Left cardiac atrium (tissue), 4 donors: Measurements from ENCODE around the gene IL1RL1. TPM values are rescaled to one million over a fixed set of nuclear protein-coding genes. Genes with fewer than 3 reads are reported as not detected.

Experiments used
- ATAC-seq, 2 donors: fragments of 200-7000 bp; cut with Tn5 transposase; one replicate each; pipeline ENCODE4 v1.9.1; 2020; ENCODE audit warnings: mild to moderate bottlenecking in 2 of 2, moderate library complexity in 2 of 2
- DNase-seq: peaks from one replicate; pipeline ENCODE4 v3.0.0-alpha.2; 2020
- intact Hi-C, 2 donors: fragments of 100-400 bp; cut with DNase I; formaldehyde crosslinking; loops; one replicate each; pipeline versions ENCODE4 v1.14.1 to v1.15.1; 2022 to 2023
- total RNA-seq, 2 donors: library from RNA; stranded (reverse); fragmentation: NEBNext Ultra II Directional; extraction: Animal tissue kit (Norgen Biotek cat#: 25700); gene quantifications; one replicate each; pipeline ENCODE4 v1.2.1, GENCODE V29; 2021
- donor health status: DM: no; HTN: yes; CAD: no.
- donor health status: DM: no; HTN: yes; CAD: no; lungs with severe emphysema.
- donor health status: DM: yes; HTN: yes; CAD: no.
- donor health status: Dilated cardiomyopathy.

The IL1RL1 gene
- total RNA-seq, 2 donors from 2014 or later = 1.8 to 54.0 TPM

DNA sequence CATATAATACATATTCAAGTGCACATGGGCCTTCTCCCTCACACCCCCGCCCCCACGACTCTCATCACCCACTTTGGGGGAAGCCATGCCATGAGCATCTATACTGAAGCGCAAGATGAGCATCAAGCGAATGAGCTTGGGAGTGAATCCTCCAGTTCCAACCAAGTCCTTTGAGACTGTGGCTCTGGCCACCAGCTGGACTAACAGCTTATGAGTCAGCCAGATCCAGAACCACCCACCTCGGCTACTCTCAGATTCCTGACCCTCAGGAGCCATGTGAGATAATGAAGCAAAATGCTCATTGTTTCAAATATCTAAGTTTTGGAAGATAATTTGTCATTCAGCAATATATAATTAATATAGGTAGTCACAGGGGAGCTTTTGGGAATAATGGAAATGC lies 22.2 kb upstream of the IL1RL1 start:
- intact Hi-C loops = no loop called here
- DNase-seq = no peak
- ATAC-seq = no peak

DNA sequence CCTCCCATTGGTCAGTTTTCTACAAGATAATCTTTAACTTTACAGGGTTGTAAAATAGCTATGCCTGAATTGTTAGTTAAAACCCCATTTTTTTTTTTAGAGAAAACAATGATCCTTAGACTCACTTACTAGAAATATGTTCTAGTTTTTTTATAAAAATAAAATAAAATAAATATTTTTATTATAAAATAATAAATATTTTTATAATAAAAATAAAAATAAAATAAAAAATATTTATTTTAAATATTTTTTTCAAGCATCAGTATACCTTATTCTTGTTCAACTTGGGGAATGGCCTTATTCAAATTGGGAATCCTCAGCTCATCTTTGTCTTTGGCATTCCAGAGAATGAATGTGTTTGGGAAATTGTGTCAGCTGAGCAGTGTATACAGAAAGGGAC lies 20.8 kb upstream of the IL1RL1 start:
- intact Hi-C loops = no loop called here
- ATAC-seq (no peak), DNase-seq (no peak)

DNA sequence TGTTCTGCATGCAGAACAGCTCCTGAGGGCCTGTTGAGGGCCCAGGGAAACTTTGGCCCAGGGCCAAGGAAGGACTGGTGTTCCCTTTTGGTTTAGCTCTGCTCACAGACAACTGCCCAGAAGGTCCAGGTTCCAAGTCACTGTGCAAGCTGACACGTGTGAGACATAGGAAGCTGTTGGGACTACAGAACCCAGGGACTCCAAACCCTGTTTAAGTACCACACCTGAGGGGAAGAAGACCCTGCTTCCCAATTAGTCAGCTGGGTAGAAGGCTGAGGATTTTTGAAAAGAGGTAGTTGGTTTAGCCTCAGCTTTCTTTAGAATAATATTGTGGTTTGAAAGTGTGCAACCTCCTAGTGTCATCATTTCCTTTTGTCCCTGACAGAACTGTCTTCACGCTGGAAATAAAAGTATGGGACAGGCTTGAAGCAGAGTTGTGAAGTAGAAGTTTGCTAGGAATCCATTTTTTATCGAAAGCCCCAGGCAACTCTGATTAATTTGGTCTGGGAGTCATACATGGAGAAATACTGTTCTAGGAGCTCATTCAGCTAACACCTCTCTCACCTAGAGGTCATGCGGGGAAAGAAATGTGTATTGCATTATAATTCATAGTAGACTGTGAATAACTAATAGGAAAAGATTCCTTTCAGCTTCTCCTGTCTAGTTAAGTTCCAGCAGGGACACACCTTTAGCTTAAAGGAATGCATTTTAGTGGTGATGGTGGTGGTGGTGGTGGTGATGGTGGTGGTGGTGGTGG lies 19.9 kb upstream of the IL1RL1 start:
- DNase-seq (peak; percentile 40), ATAC-seq (no peak)
- intact Hi-C loops = no loop called here

DNA sequence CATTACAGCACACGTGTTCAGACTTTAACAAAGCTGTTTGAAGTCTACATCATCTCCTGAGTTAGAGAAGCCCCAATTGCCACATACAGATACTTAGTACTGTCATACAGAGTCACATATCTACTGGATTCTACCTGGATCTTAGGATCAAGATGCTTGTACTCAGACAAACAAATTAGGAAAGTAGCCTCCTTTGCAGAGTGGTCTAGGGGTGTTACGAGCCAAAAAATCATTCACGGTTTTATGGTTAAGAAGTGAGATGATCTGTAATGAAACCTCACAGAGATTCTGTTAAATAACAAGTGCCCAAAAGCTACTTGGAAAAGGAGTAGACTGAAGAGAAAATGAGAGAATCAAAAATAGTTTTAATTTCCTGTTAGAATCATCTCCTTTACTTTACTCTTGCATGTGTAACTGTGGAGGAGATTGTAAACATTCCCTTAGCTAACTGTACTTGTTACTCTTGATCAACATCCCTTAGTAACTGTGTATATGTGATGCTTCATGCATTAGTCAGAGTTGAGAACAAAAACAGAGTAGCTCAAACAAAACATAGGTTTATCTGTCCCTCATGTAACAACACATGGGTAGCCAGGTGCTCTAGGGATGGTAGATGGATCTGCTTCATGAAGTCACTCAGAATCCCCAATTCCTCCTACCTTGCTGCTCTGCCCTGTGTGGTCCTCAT lies 16.4 kb upstream of the IL1RL1 start:
- intact Hi-C loops = no loop called here
- no peak for ATAC-seq
- DNase-seq = no peak

DNA sequence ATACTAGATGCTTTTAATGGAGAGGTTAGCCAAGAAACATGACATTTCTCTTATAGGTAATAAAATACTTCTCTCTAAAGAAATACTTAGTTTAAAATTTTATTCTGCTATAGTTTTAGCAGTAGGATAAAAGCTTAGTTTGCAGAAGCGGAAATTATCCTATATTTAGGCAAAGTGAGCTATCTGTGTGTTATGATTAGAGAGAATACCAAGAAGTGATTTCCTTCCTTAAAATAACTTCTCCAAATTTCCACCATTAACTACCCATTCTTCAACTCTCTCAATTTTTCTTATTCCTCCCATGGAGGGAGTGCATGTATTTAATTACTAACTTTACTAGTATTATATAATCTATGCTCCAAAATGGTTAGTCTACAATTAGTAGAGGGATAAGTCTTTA lies 15.8 kb upstream of the IL1RL1 start:
- DNase-seq = no peak
- no peak for ATAC-seq
- intact Hi-C loops = no loop called here

DNA sequence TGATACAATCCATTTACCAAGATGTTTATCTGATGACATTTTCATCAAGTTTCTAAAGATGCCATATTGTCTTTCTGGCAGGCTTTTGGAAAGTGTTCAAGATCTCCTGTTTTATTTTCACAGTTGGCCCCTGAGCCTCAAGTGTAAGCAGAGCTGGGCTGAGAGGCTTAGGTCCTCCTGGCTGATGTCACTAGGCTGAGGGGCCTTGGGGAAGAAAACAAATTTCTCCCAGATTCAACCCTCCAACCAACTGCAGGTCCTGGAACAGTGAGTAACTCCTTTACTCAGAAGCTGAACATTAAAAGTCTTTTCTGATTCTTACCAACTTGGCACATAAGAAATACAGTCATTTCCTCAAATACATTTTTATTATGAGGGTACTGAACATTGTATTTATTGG lies 14.9 kb upstream of the IL1RL1 start:
- ATAC-seq = no peak
- intact Hi-C loops = no loop called here
- DNase-seq = no peak

DNA sequence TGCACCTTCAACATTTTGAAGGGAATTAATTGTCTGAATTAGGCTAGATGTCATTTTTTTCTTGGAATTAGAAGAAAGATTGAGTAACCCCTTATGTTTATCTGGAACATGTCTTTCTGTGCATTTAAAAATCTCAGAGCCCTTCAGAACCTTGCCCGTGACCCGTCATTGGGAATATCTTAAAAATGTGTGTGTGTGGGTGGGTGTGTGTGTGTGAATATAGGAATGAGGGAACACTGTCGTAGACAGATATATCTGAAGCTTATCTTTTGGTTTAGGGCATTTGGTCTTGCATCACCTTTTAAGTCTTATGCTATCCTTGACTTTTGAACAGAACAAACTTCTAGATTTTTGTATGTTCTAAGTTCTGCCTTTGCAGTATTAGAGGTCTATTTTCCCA lies 13.5 kb upstream of the IL1RL1 start:
- no peak for ATAC-seq
- intact Hi-C loops = no loop called here

DNA sequence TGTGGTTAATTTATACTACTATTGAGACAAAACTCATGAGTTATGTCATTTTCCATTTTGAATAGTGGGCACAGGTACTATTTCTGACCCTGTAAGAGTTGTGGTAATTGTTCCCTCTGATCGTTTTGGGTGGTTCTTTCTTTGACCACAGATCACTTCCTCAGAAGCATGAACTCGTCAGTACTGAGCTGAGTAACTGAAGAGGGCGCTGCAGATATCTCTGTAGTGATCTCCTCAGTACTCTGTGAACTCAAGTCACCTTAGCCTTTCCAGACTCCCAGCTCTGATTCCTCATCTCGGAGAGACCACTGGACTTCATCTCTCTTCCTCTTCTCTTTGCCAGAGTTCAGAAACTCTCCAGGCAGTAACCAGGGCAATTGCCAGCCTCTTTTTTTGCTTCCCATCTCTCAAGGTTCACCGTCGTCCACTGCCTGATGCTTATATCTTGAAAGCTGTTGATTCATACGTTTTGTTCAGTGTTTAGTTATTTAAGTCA lies 9.4 kb upstream of the IL1RL1 start:
- no peak for DNase-seq
- ATAC-seq = peak in 1 of 2 donors; percentile 63
- intact Hi-C loops = no loop called here

More for the DNA sequence above, 13.5 kb upstream of the IL1RL1 start:
- no peak for DNase-seq

DNA sequence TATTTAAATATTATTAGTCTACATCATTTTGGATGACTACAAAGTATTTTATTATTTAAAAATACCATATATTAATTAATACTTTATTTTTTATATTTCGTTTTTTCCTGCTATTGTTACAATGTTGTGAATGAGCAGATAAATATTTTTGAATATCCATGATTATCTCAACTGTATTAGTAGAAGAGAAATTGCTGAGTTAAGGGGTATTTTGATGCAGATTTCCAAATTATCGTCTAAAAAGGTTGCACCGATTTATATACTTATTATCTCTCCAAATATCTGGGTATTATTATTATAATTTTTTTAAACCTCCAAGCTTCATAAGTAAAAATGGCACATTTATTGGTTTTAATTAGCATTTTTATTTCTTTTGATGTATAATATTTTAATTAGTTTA lies 8.9 kb upstream of the IL1RL1 start:
- intact Hi-C loops = no loop called here
- ATAC-seq = no peak
- no peak for DNase-seq

DNA sequence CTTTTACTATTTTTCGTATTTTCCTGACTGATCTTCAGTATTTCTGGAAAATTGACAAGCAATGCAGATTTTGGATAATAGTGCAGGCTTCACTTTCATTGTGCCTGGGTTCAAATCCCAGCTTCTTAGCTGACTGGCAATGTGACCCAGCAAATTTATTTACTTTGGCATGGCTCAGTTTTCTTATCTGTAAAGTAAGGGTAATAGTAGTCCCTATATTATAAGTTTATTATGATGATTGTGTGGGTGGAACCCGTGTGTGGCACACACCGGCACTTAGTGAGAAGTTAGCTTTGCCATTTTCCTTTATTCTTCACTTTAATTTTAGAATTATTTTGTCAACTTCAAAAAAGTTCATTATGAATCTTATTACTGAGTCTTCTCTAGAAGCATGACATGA lies 7.8 kb upstream of the IL1RL1 start:
- intact Hi-C loops = no loop called here
- ATAC-seq (no peak), DNase-seq (no peak)

DNA sequence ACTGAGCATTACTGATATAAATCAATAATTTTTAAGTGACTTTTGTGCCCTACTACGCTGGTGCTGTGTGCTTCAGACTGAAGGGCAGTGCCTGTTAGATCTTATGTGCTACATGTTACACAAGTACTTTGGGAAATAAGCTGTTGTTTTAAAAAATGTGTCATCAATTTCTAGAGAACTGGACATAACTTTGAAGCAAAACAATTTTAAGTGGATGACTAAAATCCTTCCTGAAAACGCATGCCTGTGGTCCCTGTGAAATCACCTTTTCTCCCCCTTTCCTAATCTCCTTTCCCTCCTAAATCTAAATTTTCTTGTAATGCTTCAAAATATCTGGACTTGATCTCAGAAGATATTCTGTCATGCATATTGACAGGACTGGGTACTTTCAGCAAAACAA lies 7.1 kb upstream of the IL1RL1 start:
- no peak for ATAC-seq
- DNase-seq = no peak
- intact Hi-C loops = no loop called here

DNA sequence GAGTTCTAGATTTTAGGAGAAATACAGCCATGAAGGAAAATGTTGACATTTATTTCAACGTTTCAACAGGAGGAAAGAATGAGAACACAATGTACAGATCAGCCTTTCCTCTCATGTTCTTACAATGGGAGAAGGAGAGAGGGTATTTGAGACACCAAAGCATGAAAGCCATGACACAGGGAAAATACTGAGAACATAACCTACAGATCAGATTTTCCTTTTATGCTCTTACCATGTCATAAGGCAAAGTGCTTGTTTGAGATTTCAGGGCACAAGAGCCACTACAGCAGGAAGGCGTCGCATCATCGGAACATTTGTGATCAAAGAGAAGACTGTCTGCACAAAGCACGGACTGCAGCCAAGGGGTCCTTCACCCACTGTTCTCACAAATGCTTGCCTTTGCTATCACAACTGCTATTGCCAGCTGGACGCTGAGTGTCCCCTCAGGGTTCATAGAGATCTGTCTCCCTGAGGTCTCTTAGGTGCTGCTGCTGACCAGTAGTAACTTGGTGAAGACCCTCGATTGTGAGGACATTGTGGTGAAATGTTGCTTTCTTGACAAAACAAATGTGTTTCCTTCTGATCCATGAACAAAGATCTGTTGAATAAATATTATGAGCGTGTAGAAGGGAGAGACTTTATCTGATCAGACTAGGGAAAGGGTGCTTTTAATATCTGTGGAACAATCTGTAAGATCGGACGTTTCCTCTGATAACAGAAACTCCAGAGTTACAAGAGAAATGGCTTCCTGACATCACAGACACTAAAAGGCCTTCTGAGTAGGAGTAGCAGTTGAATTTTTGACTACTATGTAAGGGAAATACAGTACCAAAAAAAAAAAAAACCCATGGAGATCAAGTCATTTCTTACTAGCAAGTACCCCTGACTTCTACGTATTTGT lies 6.4 kb upstream of the IL1RL1 start:
- no peak for DNase-seq
- intact Hi-C loops = no loop called here
- no peak for ATAC-seq

DNA sequence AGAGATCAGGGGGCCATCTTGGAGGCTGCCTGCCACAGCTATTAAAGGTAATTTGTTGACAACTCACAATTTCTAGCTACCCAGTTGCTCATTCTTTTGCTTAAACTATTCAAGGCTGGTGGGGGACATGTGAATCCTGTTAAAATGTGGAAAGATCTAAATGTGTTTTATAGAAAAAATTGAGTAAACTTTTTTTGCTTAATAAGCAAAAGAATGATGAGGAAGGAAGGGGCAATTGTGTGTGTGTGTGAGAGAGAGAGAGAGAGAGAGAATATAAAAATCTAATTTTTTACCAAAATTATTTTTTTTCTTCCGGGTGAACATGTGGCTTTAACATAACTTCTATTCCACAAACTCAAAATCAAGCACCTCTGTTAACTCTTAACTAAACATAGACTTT lies 5.2 kb upstream of the IL1RL1 start:
- intact Hi-C loops = no loop called here
- no peak for ATAC-seq
- no peak for DNase-seq

DNA sequence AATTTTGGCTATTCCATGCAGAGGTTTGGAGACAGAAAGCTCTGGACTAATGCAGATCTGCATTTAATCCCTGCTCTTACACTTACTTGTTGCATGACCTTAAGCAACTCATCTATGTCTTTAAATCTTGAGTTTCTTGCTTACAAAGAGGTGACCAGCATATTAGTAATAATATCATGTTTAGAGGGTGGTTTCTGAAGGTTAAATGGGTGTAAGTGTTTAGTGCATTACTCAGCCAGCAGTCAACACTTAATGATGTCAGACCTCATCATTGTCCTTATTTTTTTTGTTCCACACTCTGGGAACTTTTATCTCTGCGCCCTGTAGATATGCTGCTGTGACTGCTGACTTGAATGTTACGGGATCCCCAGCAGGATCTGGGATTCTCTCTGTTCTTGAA lies 1.7 kb downstream of the IL1RL1 start:
- DNase-seq (no peak), ATAC-seq (peak in 1 of 2 donors; percentile 23)
- intact Hi-C loops = no loop called here

DNA sequence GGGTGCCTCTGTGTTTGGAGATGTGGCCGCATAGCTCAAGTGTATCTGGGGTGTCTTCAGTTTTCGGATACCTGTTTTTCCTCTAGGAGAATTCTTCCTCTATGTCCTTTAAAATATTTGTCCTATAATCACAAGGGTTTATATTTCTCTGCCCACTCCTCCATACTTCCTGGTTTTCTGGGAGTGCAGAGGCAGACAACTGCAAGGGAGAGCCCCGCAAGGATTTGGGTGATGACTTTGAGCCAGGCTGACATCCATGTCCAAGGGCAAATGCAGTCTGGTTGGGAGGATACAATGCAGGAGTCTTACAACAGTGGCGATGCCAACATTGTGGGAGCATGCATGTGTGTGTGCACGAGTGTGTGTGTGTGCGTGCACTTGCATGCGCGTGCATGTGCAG lies 2.1 kb downstream of the IL1RL1 start:
- DNase-seq = no peak
- no peak for ATAC-seq
- intact Hi-C loops = no loop called here

DNA sequence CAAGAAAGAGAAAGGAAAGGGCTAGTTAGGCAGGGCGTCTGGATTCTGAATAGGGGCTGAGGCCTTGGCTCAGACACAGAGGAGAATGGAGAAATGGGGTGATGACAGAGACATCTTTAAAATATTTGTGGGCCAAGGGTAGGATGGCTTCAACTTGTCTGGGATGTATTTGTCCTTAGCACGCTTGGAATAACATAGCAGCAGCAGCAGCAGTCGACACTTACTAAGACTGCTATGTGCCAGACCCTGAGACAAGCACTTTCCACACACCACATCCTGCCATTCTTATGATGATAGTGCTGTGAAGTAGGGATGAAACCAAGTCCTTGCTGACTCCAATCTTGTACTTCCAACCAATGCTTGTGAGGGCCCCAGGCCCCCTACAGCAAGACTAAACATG lies 2.6 kb downstream of the IL1RL1 start:
- intact Hi-C loops = no loop called here
- ATAC-seq (no peak), DNase-seq (no peak)

DNA sequence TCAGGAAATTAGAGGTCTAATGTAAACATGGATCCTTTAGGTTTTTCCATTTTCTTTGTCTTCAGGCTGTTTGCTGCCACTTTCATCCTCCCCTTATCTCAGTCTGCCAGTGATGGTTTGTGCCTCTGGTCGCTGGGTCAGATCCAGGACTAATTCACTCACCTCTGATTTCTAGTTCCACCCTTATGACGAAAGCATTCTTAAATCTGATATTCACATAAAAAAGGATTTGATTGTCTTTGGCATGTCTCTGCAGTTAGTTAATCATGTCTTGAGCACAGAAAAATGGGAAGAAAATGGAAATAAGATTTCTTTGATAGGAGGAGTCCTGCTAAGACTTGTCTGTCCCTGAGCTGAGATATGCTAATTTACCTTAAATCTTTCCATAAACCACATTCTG lies 4.6 kb downstream of the IL1RL1 start:
- ATAC-seq (no peak), DNase-seq (no peak)

DNA sequence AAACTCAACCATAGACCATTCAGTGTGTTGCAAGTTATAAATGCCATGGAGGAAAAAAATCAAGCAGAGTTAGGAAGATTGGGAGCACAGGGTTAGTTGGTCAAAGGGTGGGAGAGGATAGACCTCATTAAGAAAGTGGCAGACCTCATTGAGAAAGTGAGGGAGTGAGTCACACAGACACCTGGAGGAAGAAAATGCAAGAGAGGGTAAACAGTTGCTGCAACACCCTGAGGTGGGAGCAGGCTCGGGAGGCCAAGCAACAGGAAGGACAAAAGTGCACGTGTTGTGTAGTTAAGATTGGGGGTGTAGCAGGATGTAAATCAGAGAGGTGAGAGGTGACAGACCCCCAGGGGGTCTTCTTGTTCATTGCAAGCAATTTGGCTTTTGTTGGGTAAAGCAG lies 6.4 kb downstream of the IL1RL1 start:
- intact Hi-C loops = no loop called here
- no peak for ATAC-seq
- no peak for DNase-seq

More for the DNA sequence above, 4.6 kb downstream of the IL1RL1 start:
- intact Hi-C loops = no loop called here

DNA sequence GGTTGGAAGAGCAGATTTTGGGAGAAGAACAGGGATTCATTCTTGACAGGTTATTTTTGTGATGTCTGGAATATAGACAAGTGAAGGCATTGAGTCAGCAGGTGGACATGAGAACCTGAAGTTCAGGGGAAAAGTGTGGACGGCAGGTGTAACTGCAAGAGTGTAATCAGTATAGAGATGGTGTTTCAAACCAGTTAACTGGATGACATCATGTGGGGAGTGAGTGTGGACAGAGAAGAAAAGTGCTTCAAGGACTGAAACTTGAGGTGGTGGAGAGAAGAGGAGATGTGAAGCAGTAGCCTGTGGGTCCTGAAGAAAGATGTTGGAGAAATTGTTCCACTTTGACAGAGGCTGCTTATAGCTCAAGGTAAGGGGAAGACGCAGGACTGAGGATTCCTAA lies 7.1 kb downstream of the IL1RL1 start:
- DNase-seq (no peak), ATAC-seq (no peak)
- intact Hi-C loops = no loop called here
